ENCODE measurements around the gene WAC.
"Not testable (repeated sequence)": the region's sequence is repeated elsewhere in the genome, so short reads cannot be mapped to it uniquely, and the experiment has no call there.

The WAC gene

GRCh38 chr10:28497313-28498126, 35.4 kb upstream of the WAC start:
- H3K27ac ChIP-seq (ENCODE audit: low read depth, low read length): no peak overlapping the region
- H3K27me3 ChIP-seq (ENCODE audit: control insufficient read depth in 1 of 2, insufficient read depth in 2 of 2, low read length in 2 of 2): no peaks in the 10 kb centered on the region
- peaks cover 0 to 5% of the 10 kb centered on the region in 2 donors for H3K4me1 ChIP-seq (ENCODE audit: control insufficient read depth in 1 of 2, insufficient read depth in 2 of 2, low read length in 2 of 2)
- H3K9ac ChIP-seq (ENCODE audit: low read depth in 1 of 2, low read length in 2 of 2): no peak overlapping the region
- H3K4me3 ChIP-seq (ENCODE audit: low read depth in 1 of 2, low read length in 2 of 2): no peak overlapping the region
- no peaks in the 10 kb centered on the region for H3K9me3 ChIP-seq (ENCODE audit: control insufficient read depth in 1 of 2, low read length in 2 of 2)
- no peaks in the 10 kb centered on the region for H3K36me3 ChIP-seq (ENCODE audit: control insufficient read depth in 1 of 2, insufficient read depth in 2 of 2, low read length in 2 of 2)

- H3K36me3 ChIP-seq (ENCODE audit: control insufficient read depth in 1 of 2, insufficient read depth in 2 of 2, low read length in 2 of 2); H3K9me3 ChIP-seq (ENCODE audit: control insufficient read depth in 1 of 2, low read length in 2 of 2); H3K4me1 ChIP-seq (ENCODE audit: control insufficient read depth in 1 of 2, insufficient read depth in 2 of 2, low read length in 2 of 2); H3K27me3 ChIP-seq (ENCODE audit: control insufficient read depth in 1 of 2, insufficient read depth in 2 of 2, low read length in 2 of 2); H3K4me3 ChIP-seq (ENCODE audit: low read depth in 1 of 2, low read length in 2 of 2); H3K27ac ChIP-seq (ENCODE audit: low read depth, low read length); H3K9ac ChIP-seq (ENCODE audit: low read depth in 1 of 2, low read length in 2 of 2): not testable (repeated sequence)
Observed at GRCh38 chr10:28500203-28500602, 32.7 kb upstream of the WAC start.

GRCh38 chr10:28503114-28503513, 29.8 kb upstream of the WAC start:
- no peaks in the 10 kb centered on the region for H3K36me3 ChIP-seq (ENCODE audit: control insufficient read depth in 1 of 2, insufficient read depth in 2 of 2, low read length in 2 of 2)
- H3K9ac ChIP-seq (ENCODE audit: low read depth in 1 of 2, low read length in 2 of 2): no peak overlapping the region
- no peak overlapping the region for H3K4me3 ChIP-seq (ENCODE audit: low read depth in 1 of 2, low read length in 2 of 2)
- H3K9me3 ChIP-seq (ENCODE audit: control insufficient read depth in 1 of 2, low read length in 2 of 2): no peaks in the 10 kb centered on the region
- H3K27ac ChIP-seq (ENCODE audit: low read depth, low read length): no peak overlapping the region
- peaks cover 0 to 3% of the 10 kb centered on the region in 2 donors for H3K4me1 ChIP-seq (ENCODE audit: control insufficient read depth in 1 of 2, insufficient read depth in 2 of 2, low read length in 2 of 2)
- H3K27me3 ChIP-seq (ENCODE audit: control insufficient read depth in 1 of 2, insufficient read depth in 2 of 2, low read length in 2 of 2): no peaks in the 10 kb centered on the region

GRCh38 chr10:28505359-28505959, 27.5 kb upstream of the WAC start:
- Histone ChIP-seq H3K27ac (ENCODE audit: low read depth, low read length) (no peak overlapping the region), H3K9me3 (ENCODE audit: control insufficient read depth in 1 of 2, low read length in 2 of 2) (no peaks in the 10 kb centered on the region), H3K9ac (ENCODE audit: low read depth in 1 of 2, low read length in 2 of 2) (no peak overlapping the region), H3K27me3 (ENCODE audit: control insufficient read depth in 1 of 2, insufficient read depth in 2 of 2, low read length in 2 of 2) (peaks cover 0 to 2% of the 10 kb centered on the region in 2 donors), H3K4me3 (ENCODE audit: low read depth in 1 of 2, low read length in 2 of 2) (no peak overlapping the region), H3K36me3 (ENCODE audit: control insufficient read depth in 1 of 2, insufficient read depth in 2 of 2, low read length in 2 of 2) (no peaks in the 10 kb centered on the region), H3K4me1 (ENCODE audit: control insufficient read depth in 1 of 2, insufficient read depth in 2 of 2, low read length in 2 of 2) (peaks cover 3 to 5% of the 10 kb centered on the region in 2 donors)

- Histone ChIP-seq H3K4me3 (ENCODE audit: low read depth in 1 of 2, low read length in 2 of 2) (no peak overlapping the region), H3K27ac (ENCODE audit: low read depth, low read length) (no peak overlapping the region), H3K4me1 (ENCODE audit: control insufficient read depth in 1 of 2, insufficient read depth in 2 of 2, low read length in 2 of 2) (peaks cover 0 to 5% of the 10 kb centered on the region in 2 donors), H3K36me3 (ENCODE audit: control insufficient read depth in 1 of 2, insufficient read depth in 2 of 2, low read length in 2 of 2) (no peaks in the 10 kb centered on the region), H3K27me3 (ENCODE audit: control insufficient read depth in 1 of 2, insufficient read depth in 2 of 2, low read length in 2 of 2) (peaks cover 0 to 2% of the 10 kb centered on the region in 2 donors), H3K9me3 (ENCODE audit: control insufficient read depth in 1 of 2, low read length in 2 of 2) (no peaks in the 10 kb centered on the region), H3K9ac (ENCODE audit: low read depth in 1 of 2, low read length in 2 of 2) (no peak overlapping the region)
Observed at GRCh38 chr10:28508304-28508925, 24.5 kb upstream of the WAC start.

GRCh38 chr10:28509286-28509685, 23.6 kb upstream of the WAC start:
- Histone ChIP-seq H3K27me3 (ENCODE audit: control insufficient read depth in 1 of 2, insufficient read depth in 2 of 2, low read length in 2 of 2) (peaks cover 0 to 2% of the 10 kb centered on the region in 2 donors), H3K9me3 (ENCODE audit: control insufficient read depth in 1 of 2, low read length in 2 of 2) (no peaks in the 10 kb centered on the region), H3K9ac (ENCODE audit: low read depth in 1 of 2, low read length in 2 of 2) (no peak overlapping the region), H3K27ac (ENCODE audit: low read depth, low read length) (no peak overlapping the region), H3K4me3 (ENCODE audit: low read depth in 1 of 2, low read length in 2 of 2) (no peak overlapping the region), H3K36me3 (ENCODE audit: control insufficient read depth in 1 of 2, insufficient read depth in 2 of 2, low read length in 2 of 2) (no peaks in the 10 kb centered on the region), H3K4me1 (ENCODE audit: control insufficient read depth in 1 of 2, insufficient read depth in 2 of 2, low read length in 2 of 2) (peaks cover 0 to 5% of the 10 kb centered on the region in 2 donors)

- no peaks in the 10 kb centered on the region for H3K9me3 ChIP-seq (ENCODE audit: control insufficient read depth in 1 of 2, low read length in 2 of 2)
- H3K27me3 ChIP-seq (ENCODE audit: control insufficient read depth in 1 of 2, insufficient read depth in 2 of 2, low read length in 2 of 2): no peaks in the 10 kb centered on the region
- H3K9ac ChIP-seq (ENCODE audit: low read depth in 1 of 2, low read length in 2 of 2): no peak overlapping the region
- H3K27ac ChIP-seq (ENCODE audit: low read depth, low read length): no peak overlapping the region
- no peaks in the 10 kb centered on the region for H3K36me3 ChIP-seq (ENCODE audit: control insufficient read depth in 1 of 2, insufficient read depth in 2 of 2, low read length in 2 of 2)
- no peaks in the 10 kb centered on the region for H3K4me1 ChIP-seq (ENCODE audit: control insufficient read depth in 1 of 2, insufficient read depth in 2 of 2, low read length in 2 of 2)
- H3K4me3 ChIP-seq (ENCODE audit: low read depth in 1 of 2, low read length in 2 of 2): no peak overlapping the region
Observed at GRCh38 chr10:28514648-28515047, 18.3 kb upstream of the WAC start.

- Histone ChIP-seq H3K4me1 (ENCODE audit: control insufficient read depth in 1 of 2, insufficient read depth in 2 of 2, low read length in 2 of 2) (no peaks in the 10 kb centered on the region), H3K9ac (ENCODE audit: low read depth in 1 of 2, low read length in 2 of 2) (no peak overlapping the region)
Observed at GRCh38 chr10:28520346-28520745, 12.6 kb upstream of the WAC start.

GRCh38 chr10:28520828-28521227, 12.1 kb upstream of the WAC start:
- H3K27me3 ChIP-seq (ENCODE audit: control insufficient read depth in 1 of 2, insufficient read depth in 2 of 2, low read length in 2 of 2); H3K27ac ChIP-seq (ENCODE audit: low read depth, low read length); H3K36me3 ChIP-seq (ENCODE audit: control insufficient read depth in 1 of 2, insufficient read depth in 2 of 2, low read length in 2 of 2); H3K9ac ChIP-seq (ENCODE audit: low read depth in 1 of 2, low read length in 2 of 2); H3K4me3 ChIP-seq (ENCODE audit: low read depth in 1 of 2, low read length in 2 of 2); H3K4me1 ChIP-seq (ENCODE audit: control insufficient read depth in 1 of 2, insufficient read depth in 2 of 2, low read length in 2 of 2): not testable (repeated sequence)
- peaks cover 0 to 12% of the 10 kb centered on the region in 2 donors for H3K9me3 ChIP-seq (ENCODE audit: control insufficient read depth in 1 of 2, low read length in 2 of 2)

More at GRCh38 chr10:28520346-28520745, 12.6 kb upstream of the WAC start:
- Histone ChIP-seq H3K27ac (ENCODE audit: low read depth, low read length) (no peak overlapping the region), H3K36me3 (ENCODE audit: control insufficient read depth in 1 of 2, insufficient read depth in 2 of 2, low read length in 2 of 2) (peaks cover 0 to 5% of the 10 kb centered on the region in 2 donors), H3K9me3 (ENCODE audit: control insufficient read depth in 1 of 2, low read length in 2 of 2) (peaks cover 0 to 12% of the 10 kb centered on the region in 2 donors), H3K4me3 (ENCODE audit: low read depth in 1 of 2, low read length in 2 of 2) (no peak overlapping the region), H3K27me3 (ENCODE audit: control insufficient read depth in 1 of 2, insufficient read depth in 2 of 2, low read length in 2 of 2) (no peaks in the 10 kb centered on the region)

GRCh38 chr10:28521961-28522360, 11.0 kb upstream of the WAC start:
- not testable (repeated sequence) for H3K4me3 ChIP-seq (ENCODE audit: low read depth in 1 of 2, low read length in 2 of 2); H3K4me1 ChIP-seq (ENCODE audit: control insufficient read depth in 1 of 2, insufficient read depth in 2 of 2, low read length in 2 of 2); H3K27me3 ChIP-seq (ENCODE audit: control insufficient read depth in 1 of 2, insufficient read depth in 2 of 2, low read length in 2 of 2); H3K27ac ChIP-seq (ENCODE audit: low read depth, low read length); H3K9ac ChIP-seq (ENCODE audit: low read depth in 1 of 2, low read length in 2 of 2); H3K36me3 ChIP-seq (ENCODE audit: control insufficient read depth in 1 of 2, insufficient read depth in 2 of 2, low read length in 2 of 2)
- H3K9me3 ChIP-seq (ENCODE audit: control insufficient read depth in 1 of 2, low read length in 2 of 2): peaks cover 0 to 12% of the 10 kb centered on the region in 2 donors
